SK-MEL-5 (cell line): Measurements from ENCODE around the gene ZNF789. TPM values are rescaled to one million over a fixed set of nuclear protein-coding genes. Genes with fewer than 3 reads are reported as not detected.
"Not testable (repeated sequence)": the region's sequence is repeated elsewhere in the genome, so short reads cannot be mapped to it uniquely, and the experiment has no call there.

Source experiments
- DNase-seq: peaks from one replicate; pipeline ENCODE4 v3.0.0-alpha.2; 2016; ENCODE audit warnings: low read depth, low spot score
- in situ Hi-C: cut with HindIII; loops from 2 replicates; pipeline ENCODE4 v1.10.0; 2016; ENCODE audit warnings: low sequenced_read_pairs, high pct_unique_total_duplicates, low pct_unique_long_range_greater_than_20kb
- total RNA-seq: library from RNA; depleted of rRNA; stranded (reverse); fragments of >200 nt; shearing (Covaris generic); gene quantifications from 2 replicates; pipeline ENCODE4 v1.2.3, GENCODE V29; 2014

ZNF789 gene
- total RNA-seq, 1 experiment from 2014 or later = 15.9 TPM

- DNase-seq = no peak
- in situ Hi-C loops = no loop called here
Measured at GRCh38 chr7:99497766-99498545, 25.3 kb downstream of the ZNF789 start.

GRCh38 chr7:99498546-99498944 lies 25.9 kb downstream of the ZNF789 start:
- in situ Hi-C loops = no loop called here
- no peak for DNase-seq

- DNase-seq = no peak
Measured at GRCh38 chr7:99499371-99499720, 26.7 kb downstream of the ZNF789 start.

GRCh38 chr7:99499721-99500636 lies 27.3 kb downstream of the ZNF789 start, which contains the start of gene ZNF394:
Gene ZNF394, minus strand, starts transcription at chr7:99500281. Its CDS starts 188 bp downstream, at chr7:99500093.
- DNase-seq = peak; percentile 97
- in situ Hi-C loops = no loop called here

More at GRCh38 chr7:99499371-99499720, 26.7 kb downstream of the ZNF789 start:
- in situ Hi-C loops = no loop called here

- in situ Hi-C loops = no loop called here
- no peak for DNase-seq
Measured at GRCh38 chr7:99500637-99501009, 27.9 kb downstream of the ZNF789 start.

GRCh38 chr7:99501236-99501635 lies 28.5 kb downstream of the ZNF789 start:
- peak; percentile 43 for DNase-seq
- in situ Hi-C loops = not testable (repeated sequence)

GRCh38 chr7:99504281-99504602 lies 31.6 kb downstream of the ZNF789 start:
- DNase-seq = peak; percentile 99

GRCh38 chr7:99504603-99505323 lies 32.1 kb downstream of the ZNF789 start, which contains the start of gene ZKSCAN5:
Gene ZKSCAN5, plus strand, starts transcription at chr7:99504662. Its CDS starts 1,383 bp downstream, at chr7:99506045.
- DNase-seq = peak; percentile 96
- in situ Hi-C loops = no loop called here

More at GRCh38 chr7:99504281-99504602, 31.6 kb downstream of the ZNF789 start:
- in situ Hi-C loops = no loop called here

GRCh38 chr7:99505324-99505662 lies 32.6 kb downstream of the ZNF789 start:
- in situ Hi-C loops = no loop called here
- DNase-seq = no peak

GRCh38 chr7:99514050-99514449 lies 41.4 kb downstream of the ZNF789 start:
- in situ Hi-C loops = no loop called here
- no peak for DNase-seq

- in situ Hi-C loops = no loop called here
Measured at GRCh38 chr7:99521399-99521798, 48.7 kb downstream of the ZNF789 start.

GRCh38 chr7:99525713-99526440 lies 53.2 kb downstream of the ZNF789 start:
- peak; percentile 47 for DNase-seq
- in situ Hi-C loops = no loop called here

More at GRCh38 chr7:99521399-99521798, 48.7 kb downstream of the ZNF789 start:
- no peak for DNase-seq

- in situ Hi-C loops = no loop called here
- no peak for DNase-seq
Measured at GRCh38 chr7:99531354-99531765, 58.7 kb downstream of the ZNF789 start.

GRCh38 chr7:99535667-99536066 lies 63.0 kb downstream of the ZNF789 start:
- no peak for DNase-seq
- in situ Hi-C loops = no loop called here
